ENCODE results near the gene CCL5. TPM values are rescaled to one million over a fixed set of nuclear protein-coding genes. Genes with fewer than 3 reads are reported as not detected.
"Not testable (repeated sequence)": the region's sequence is repeated elsewhere in the genome, so short reads cannot be mapped to it uniquely, and the experiment has no call there.

Gene CCL5
- total RNA-seq, 1 experiment from 2014 or later, result 0.17 TPM

- TF ChIP-seq ZNF263 (CRISPR knock-in tag; IDR thresholded peaks at IDR 0.05; ENCODE audit: low read depth), result no peak
- no peak for TF ChIP-seq OVOL2 (CRISPR knock-in tag; IDR thresholded peaks at IDR 0.05; ENCODE audit: borderline replicate concordance)
These were observed 20.1 kb upstream of the CCL5 start (continued) for GRCh38 chr17:35900280-35900679.

- Mint-ChIP-seq H3K4me1 (no peaks in the 10 kb centered on the region), H3K27ac (no peak overlapping the region), H3K9me3 (no peaks in the 10 kb centered on the region), H3K4me3 (no peak overlapping the region), H3K27me3 (ENCODE audit: low read depth) (no peaks in the 10 kb centered on the region; the same call in 1 of the 2 replicates), H3K36me3 (no peaks in the 10 kb centered on the region)
- TF ChIP-seq ZNF281 (CRISPR knock-in tag; IDR thresholded peaks at IDR 0.05) (no peak), MLX (CRISPR knock-in tag; IDR thresholded peaks at IDR 0.05) (no peak), TEAD4 (CRISPR knock-in tag; IDR thresholded peaks at IDR 0.05) (no peak), ZMAT4 (CRISPR knock-in tag; IDR thresholded peaks at IDR 0.05) (no peak), E2F5 (CRISPR knock-in tag; IDR thresholded peaks at IDR 0.05) (no peak), GRHL2 (CRISPR knock-in tag; IDR thresholded peaks at IDR 0.05; ENCODE audit: insufficient replicate concordance, severe bottlenecking) (no peak), ZBTB43 (CRISPR knock-in tag; IDR thresholded peaks at IDR 0.05) (no peak), IRF1 (CRISPR knock-in tag; IDR thresholded peaks at IDR 0.05) (no peak), ZNF121 (CRISPR knock-in tag; IDR thresholded peaks at IDR 0.05) (no peak), KAT7 (CRISPR knock-in tag; IDR thresholded peaks at IDR 0.05; ENCODE audit: borderline replicate concordance) (no peak)
- ChIA-PET POLR2A (no interaction called here), CTCF (no interaction called here)
- no peak for ATAC-seq
- DNase-seq (ENCODE audit: low spot score), result no peak
These were observed 18.3 kb upstream of the CCL5 start for GRCh38 chr17:35898283-35899070.

- ATAC-seq; H3K27ac Mint-ChIP-seq; POLR2A ChIA-PET; H3K36me3 Mint-ChIP-seq; H3K9me3 Mint-ChIP-seq; CTCF ChIA-PET; DNase-seq (ENCODE audit: low spot score); H3K27me3 Mint-ChIP-seq (ENCODE audit: low read depth); H3K4me3 Mint-ChIP-seq; H3K4me1 Mint-ChIP-seq: not testable (repeated sequence)
These were observed 17.6 kb upstream of the CCL5 start for GRCh38 chr17:35897772-35898171.
